Hepatocyte (in vitro differentiated cells): Measurements from ENCODE around the gene CAMSAP1.

ENCODE experiments used
- CTCF ChIP-seq: fragments of 200-600 bp; sonication (generic); IDR thresholded peaks from 2 replicates; pipeline ENCODE4 v1.5.1; 2016; ENCODE audit warnings: antibody characterized with exemption, mild to moderate bottlenecking; ENCODE audit not compliant: poor library complexity
- EZH2 ChIP-seq: fragments of 200-600 bp; sonication (generic); IDR thresholded peaks from 2 replicates; pipeline ENCODE4 v1.6.1; 2016; ENCODE audit warnings: antibody characterized with exemption, mild to moderate bottlenecking, borderline replicate concordance
- EZH2phosphoT487 ChIP-seq: fragments of 200-600 bp; sonication (generic); IDR thresholded peaks from one replicate; pipeline ENCODE4 v1.6.1; 2018; ENCODE audit warnings: antibody characterized with exemption, mild to moderate bottlenecking, low read depth, moderate library complexity; ENCODE audit not compliant: unreplicated experiment, severe bottlenecking

- no peak for TF ChIP-seq CTCF
- TF ChIP-seq EZH2: no peak
- TF ChIP-seq EZH2phosphoT487: no peak
Observed at GRCh38 chr9:135948446-135948845, 41.1 kb upstream of the CAMSAP1 start.
